GM18517 (cell line): Measurements from ENCODE around the gene BCAR1.
"Not testable (repeated sequence)": the region's sequence is repeated elsewhere in the genome, so short reads cannot be mapped to it uniquely, and the experiment has no call there.

Experiments
- ATAC-seq: cut with Tn5 transposase; IDR thresholded peaks from one replicate; pipeline ENCODE4 v1.9.1; 2021; ENCODE audit warnings: mild to moderate bottlenecking, moderate library complexity; ENCODE audit not compliant: unreplicated experiment

BCAR1 gene

DNA sequence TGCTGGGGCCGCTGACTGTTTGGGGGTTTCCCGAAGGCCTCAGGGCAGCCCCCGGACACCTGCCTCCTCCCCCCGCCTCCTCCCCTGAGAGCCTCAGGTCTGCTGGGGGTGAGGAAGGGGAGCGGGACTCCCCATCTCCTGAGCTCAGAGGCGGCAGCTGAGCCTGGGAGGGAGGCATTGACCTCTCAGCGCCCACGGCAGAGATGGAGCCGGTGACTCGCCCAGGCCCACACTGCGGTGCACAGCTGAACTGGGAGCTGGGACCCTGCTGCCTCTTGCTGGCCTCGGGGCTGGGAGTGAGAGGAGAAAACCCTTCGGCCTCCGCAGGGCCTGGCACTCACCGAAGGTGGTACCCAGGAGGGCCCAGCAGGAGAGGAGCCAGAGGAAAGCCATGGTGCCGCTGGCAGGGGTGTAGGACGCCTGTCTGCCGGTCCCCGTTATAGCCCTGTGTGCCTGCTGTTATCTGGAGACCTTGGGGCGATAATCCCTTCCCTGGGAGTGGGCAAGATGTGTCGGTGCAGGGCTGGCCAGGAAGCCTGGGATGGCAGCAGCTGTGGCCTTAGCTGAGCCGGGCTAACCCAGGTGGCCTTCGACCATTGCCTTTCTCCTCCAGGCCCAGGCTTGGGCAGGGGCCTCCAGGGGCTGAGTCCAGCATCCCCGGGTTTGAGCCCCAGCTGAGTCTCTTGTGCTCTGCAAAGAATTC lies 44.5 kb downstream of the BCAR1 start, which contains the start of gene CTRB2:
TSS of gene CTRB2 (minus strand) at position 413 of the 703 bp plus-strand sequence. CDS start at position 393, 20 bp downstream.
- ATAC-seq, result no peak

DNA sequence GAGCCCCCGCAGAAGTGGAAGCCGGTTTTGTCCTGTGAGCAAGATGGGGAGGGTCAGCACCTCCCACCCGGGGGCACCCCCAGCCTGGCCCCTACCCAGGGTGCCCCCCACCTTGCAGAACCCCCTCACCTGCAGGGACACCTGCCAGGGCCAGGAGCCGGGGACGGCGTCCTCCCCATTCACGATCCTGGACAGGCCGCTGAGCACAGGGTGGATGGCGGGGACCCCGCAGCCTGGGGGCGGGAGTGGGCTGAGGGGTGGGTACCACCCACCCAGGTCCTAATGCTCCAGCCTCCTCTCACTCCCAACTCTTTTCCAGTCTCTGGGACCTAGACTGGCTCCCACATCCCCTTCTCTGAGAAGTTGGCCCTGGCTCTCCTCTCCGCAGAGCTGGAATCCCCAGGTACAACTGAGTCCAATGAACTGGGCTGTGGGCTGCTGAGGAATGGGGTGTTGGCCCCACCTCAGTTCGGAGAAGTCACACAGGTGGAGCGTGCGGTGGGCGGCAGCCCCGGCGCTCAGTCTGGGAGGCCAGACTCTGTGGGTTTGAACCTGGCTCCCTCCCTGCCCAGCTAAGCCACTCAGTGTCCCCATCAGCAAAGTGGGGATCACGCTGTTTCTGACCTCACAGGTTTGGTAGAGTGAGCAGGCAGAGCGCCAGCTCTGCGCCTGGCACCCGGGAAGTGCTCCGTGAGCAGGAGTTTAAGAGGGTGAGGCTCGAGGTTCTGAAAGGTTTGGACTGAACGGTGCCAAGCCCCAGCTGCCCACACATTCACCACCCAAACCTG lies 45.3 kb downstream of the BCAR1 start:
- ATAC-seq, result not testable (repeated sequence)

DNA sequence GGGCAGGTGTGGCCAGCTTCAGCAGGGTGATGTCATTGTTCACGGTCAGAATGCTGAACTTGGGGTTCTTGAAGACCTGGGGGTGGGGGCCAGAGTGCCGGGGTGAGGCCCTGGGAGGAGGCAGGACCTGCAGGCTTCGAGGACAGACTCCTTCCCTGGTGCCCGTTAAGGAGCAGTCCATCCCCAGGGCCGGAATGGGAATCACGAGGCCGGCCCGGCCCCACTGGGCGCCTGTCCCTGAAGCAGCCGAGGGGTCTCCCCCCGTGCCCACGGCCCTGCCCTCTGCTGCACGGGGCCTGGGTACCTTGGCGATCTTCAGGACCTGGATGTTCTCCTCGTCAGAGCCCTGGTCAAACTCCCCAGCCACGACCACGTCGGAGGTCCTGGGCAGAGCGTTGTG lies 46.0 kb downstream of the BCAR1 start:
- not testable (repeated sequence) for ATAC-seq

DNA sequence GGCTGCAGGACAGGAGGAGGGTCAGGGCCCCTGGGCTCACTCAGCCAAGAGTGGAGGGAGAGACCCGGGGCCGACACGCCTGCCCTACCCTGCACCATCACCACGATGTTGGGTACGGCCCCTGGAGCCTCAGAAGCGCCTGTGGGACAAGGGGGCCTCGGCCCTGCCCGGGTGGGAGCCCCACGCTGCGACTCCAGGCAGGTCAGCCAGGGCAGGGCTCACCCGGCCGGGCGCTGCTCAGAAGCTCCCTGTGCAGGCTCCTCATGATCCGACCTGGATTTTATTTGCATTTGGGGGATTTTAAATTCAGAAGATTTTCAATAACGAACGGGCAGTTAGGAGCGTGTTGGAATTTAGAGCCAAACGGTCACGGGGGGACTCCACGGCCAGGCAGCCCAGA lies 46.5 kb downstream of the BCAR1 start:
- ATAC-seq, result not testable (repeated sequence)

DNA sequence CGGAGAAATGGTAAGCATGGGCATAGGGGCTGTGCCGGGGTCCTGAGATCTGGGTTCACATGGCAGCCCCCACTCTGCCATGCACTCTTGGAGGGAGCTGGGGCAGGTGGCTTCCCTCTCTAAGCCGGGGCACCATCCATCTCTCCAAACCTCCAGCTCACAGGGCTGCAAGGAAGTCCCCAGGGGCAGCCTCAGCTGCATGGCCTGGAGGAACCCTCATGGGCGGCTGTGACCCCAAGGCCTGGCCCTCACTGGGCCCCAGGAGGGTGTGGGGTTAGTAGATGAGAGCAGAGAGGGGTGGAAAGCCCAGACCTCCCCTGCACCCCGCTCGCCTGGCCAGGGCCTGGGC lies 47.0 kb downstream of the BCAR1 start:
- no peak for ATAC-seq

DNA sequence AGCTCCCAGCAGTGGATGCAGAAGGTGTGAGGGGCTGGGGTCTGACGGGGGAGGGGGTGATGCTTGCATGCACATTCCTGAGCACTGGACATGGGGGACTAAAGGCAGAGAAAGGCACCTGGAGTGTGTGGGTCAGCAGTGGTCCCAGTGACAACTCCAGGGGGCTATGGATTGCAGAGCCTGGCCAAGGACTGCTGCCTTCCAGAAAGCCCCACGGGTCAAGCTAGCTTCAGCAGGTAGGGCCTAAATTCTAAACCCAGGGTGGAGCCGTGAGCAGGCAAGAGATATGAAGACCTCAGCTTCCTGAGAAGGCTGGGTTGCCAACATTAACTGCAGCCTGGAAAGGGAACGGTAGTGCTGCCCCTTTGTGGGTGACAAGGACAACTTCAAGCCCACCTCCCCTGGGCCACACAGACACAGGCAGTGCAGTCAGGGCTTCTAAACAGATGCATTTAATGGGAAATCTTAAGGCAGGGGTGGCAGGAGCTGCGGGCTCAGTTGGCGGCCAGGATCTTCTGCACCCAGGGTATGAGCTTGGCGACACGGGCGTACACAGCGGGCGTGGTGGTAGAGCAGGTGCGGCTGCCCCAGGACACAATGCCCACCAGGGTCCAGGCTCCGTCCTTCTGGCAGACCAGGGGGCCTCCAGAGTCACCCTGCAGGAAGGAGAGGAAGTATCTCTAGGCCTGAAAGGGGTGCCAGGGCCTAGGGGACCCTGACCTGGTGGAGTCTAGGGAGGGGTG lies 47.6 kb downstream of the BCAR1 start:
- no peak for ATAC-seq

DNA sequence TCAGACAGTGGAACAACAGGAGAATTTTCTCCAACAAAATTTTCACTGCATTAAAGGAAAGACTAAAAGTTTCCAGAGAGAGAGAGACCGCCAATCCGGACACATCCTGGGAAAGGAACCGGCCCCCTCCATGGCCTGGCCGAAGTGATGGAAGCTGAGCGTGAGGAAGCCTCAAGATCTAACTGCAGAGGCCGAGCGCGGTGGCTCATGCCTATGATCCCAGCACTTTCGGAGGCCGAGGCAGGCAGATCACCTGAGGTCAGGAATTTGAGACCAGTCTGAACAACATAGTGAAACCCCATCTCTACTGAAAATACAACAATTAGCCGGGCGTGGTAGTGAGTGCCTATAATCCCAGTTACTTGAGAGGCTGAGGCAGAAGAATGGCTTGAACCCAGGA lies 48.3 kb downstream of the BCAR1 start:
- ATAC-seq, result no peak

DNA sequence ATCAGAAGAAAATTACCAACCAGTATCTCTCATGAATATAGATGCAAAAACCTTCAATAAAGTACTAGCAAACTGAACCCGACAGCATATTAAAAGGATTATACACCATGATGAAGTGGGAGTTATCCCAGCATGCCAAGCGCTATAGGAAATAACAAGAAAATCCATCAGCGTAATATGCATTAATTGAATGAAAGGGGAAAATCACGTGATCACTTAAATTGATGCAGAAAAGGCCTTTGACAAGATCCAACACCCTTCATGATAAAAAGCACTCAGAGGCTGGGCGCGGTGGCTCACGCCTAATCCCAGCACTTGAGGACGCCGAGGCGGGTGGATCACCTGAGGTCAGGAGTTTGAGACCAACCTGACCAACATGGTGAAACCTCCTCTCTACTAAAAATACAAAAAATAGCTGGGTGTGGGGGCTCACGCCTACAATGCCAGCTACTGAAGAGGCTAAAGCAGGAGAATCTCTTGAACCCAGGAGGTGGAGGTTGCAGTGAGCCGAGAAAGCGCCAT lies 49.3 kb downstream of the BCAR1 start:
- ATAC-seq, result no peak

DNA sequence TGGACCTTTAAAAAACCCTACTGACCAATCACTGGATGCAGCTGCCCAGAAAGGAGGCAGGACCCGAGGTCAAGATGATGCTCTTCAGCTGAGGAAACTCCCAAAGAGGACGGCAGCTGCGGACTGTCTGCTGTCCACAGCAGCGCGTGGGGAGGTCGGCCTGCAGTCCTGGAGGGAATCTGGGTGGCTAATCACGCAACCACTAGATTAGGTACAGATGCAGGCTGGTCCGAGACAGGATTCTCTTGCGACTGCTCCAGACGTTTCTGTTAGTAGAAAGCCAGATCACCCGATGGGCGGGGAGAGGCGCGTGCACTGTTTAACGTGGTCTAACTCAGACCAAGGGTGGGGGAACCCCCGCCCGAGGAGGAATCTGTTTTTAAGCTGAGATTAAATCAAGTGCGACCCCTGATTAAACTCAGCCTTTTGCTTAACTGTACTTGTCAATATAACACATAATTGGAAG lies 53.3 kb downstream of the BCAR1 start:
- ATAC-seq, result no peak

DNA sequence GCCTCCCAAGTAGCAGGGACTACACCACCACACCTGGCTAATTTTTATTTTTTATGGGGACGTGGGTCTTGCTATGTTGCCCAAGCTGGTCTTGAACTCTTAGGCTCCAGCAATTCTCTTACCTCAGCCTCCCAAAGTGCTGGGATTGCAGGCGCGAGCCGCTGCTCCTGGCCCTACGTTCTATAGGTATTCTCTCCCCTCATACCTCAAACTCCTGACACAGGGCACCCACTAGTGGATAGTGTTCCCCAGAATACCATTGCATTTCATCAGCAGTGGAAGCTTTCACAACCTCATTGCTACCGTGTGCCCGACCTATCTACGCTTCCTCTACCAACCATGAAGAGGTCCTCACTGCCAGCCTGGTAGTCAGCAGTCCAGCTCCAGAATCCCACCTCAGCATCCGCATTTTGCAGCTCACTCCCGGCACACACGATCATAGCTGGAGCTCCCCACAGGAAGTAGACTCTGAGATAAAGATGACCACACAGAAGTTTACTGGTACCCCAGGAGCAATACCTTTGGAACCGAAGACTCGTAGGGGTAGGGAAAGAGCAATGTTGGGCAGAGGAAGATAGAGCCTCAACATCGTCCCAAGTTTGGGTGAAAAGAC lies 53.8 kb downstream of the BCAR1 start:
- no peak for ATAC-seq

DNA sequence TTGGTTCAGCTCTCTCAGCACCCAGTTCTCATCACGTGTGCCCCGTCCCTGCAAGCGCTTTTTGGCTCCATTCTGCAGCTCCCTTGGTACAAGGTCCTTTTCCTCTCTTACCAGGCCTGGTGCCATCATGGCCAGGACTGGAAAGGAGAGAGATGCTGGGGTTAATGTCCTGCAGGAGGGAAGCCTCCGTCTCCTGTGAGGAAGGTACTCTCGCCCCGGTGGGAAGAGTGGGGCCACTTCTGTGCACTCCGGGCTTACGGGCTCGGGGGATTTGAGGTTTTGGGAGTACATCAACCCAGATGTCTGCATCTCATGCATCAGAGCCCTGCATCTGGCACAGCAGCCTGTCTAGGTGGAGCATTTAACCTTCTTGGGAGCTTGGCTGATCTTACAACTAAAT lies 54.6 kb downstream of the BCAR1 start:
- ATAC-seq, result no peak

DNA sequence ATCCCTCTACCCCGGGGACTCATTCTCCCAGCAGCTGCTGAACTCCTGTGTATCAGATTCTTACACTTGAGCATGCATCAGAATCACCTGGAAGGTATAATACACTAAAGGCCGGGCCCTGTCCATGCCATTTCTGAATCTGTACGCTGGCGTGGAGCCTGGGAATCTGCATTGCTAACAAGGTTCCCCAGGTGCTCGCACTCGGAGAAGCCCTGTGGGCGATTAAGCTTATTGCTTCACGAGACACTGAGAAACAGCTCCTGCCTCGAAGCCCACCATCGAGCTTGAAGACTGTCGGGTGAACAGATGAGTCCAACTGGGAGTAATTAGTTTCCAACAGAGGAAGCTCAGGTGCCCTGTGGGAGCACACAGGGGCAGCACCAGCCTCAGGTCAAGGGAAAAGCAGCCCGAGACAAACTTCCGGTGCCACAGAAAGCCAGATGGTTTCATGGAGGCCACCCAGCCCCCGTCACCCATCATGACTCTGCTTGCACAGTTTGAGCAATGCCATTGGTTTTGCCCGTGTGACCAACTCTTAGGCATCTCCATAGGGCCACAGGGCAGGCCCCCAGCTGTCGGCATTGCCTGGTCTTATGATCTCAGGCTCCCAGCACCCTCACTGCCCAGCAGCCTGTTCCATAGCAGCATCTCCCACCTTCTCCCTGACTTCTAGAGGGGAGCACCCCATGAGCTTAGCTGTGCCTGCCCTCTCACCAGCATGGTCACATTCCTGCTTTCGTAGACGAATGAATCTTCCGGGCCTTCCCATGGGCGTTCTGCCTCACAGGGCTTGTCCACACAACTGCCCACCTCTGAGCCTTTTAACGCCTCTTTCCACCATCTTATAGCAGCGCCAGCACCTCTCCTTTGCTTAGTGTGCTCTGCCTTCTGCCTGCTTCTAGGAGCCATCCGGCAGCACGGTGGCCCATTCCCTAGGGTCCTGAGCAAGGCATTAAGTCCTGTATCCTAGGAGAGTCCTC lies 55.3 kb downstream of the BCAR1 start:
- no peak for ATAC-seq

DNA sequence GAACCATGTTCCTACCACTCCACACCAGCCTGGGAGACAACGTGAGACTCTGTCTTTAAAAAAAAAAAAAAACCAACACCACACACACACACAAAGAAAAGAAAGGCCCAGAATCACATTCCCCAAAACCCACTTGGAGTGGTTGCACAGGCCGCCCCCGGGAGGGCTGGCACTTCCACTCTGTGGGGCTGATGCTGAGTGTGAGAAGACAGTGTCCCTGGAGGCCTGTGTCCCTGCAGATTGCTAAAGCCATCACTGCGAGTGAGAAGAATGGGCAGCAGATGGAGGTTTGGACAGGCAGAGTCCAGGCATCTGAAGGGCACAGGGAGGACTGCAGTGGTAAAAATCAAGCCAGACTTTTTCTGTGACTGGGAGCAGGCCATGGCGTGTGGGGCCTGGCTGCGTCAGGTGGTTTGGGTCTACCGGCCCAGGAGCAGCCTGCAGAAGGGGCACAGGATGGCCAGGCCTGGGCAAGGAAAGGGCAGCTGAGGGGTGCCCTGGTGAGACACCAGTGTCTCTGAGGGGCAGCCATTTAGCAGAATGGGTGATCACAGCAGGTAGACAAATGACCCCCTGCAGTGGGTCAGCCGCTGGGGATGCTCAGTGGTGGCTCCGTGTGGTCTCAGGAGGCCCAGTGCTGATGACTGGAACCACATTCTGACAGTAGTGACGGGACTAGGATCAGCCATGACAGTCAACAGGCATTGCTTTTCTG lies 57.5 kb downstream of the BCAR1 start:
- ATAC-seq, result no peak

DNA sequence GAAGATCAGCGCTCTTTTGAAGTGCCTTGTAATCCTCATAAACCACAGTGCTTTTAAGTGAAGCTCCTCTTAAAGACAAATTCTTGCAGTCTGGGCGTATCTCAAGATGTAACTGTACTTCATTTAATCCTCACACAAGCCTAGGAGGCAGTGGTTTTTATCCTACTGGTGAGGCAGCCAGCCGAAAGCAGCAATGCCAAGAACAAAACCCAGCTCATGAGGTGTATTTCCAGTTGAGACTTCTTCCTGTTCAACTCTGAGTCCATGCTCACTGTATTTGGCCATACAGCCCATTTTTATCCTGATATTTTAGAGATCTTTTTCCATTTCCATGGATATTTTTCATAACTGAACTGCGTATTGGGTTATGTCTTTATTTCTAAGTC lies 58.2 kb downstream of the BCAR1 start:
- ATAC-seq, result no peak

DNA sequence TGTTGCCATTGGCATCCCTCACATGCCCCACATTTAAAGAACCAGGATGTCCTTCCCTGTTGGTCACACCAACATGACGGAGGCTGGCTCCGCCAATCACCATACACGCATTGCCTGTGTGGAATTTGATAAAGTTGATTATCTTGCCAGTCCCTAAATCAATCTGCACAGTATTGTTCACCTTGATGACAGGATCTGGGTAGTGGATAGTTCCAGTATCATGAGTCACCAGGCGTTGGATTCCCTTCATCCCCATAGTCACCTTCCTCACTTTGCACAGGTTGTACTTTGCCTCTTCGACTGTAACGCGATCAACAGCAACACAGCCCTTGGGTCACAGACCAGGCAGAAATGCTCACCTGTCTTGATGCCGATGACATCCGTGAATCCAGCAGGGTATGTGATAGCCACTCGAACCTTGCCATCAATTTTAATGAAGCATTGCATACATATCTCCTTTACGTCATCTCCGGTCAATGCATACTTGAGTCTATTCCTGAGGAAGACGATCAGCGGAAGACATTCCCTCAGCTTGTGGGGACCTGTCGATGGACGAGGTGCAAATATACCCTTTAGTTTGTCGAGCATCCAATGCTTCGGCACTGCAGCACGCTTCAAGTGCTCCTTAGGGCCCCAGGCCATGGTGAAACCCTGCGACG lies 58.7 kb downstream of the BCAR1 start:
- ATAC-seq, result no peak

DNA sequence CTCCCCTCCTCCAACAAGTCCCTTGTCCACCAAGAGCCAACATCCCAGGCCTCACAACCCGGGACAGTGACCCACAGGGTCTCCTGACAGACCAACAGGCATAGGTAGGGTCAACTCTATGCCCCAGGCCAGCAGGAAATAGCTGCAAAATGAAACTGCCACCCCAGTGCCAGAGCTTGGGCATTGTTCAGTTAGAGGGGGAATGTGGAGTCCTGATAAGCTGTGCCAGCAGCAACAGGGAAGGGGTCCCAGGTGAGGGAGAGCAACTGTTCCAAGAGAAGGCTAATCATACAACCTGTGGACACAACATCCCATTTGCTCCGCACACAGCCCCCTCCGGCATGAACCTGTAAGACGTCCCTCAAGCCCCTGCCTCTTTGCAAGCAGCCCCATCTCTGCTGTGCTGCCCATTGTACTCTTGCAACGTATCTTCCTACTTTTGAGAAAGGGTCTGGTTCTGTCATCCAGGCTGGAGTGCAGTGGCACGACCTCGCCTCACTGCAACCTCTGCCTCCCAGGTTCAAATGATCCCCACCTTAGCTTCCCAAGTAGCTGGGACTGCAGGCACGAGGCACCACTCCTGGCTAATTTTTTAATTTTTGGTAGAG lies 61.7 kb downstream of the BCAR1 start:
- ATAC-seq, result no peak

DNA sequence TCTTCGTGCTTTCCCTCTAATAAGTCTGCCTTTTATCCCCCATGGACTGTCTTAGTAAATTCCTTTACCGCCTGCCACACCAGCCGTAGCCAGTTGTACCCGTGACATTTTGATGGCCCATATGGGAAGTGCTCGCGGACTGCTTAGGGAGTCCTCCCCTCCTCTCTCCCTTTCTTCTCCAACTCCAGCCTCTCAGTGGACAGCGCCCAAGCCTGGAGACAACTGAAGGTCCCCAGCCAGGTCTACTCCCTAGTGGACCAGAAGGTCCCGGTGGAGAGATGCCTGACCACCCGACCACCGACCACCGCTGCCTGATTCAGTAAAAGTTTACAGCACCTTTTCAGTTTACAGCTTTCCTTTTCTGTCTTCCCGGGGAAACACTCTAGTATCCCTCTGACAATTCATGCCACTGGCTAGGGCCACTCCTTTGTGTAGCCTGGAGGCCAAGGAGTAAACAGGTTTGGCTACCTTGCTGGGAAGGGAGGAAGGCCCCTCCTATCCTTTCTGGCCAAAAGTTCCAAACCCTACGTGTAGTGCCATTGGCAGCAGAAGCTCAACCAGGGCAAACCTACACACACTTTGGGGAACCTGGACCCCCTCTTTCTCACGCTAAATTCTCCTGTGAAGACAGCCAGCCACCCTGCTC lies 62.5 kb downstream of the BCAR1 start:
- no peak for ATAC-seq

DNA sequence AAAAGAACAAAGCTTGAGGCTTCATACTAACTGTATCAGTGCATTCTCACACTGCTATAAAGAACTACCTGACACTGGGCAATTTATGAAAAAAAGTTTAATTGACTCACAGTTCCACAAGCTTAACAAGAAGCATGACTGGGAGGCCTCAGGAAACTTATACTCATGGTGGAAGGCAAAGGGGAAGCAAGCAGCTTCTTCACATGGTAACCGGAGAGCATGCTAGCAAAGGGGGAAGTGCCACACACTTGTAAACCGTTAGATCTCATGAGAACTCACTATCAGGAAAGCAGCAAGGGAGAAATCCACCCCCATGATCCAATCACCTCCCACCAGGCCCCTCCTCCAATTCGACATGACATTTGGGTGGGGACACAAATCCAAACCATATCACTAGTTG lies 69.8 kb downstream of the BCAR1 start:
- ATAC-seq, result no peak
